Measurements from ENCODE around the gene KLHL30. TPM values are rescaled to one million over a fixed set of nuclear protein-coding genes. Genes with fewer than 3 reads are reported as not detected.

Gene KLHL30
- total RNA-seq, 4 donors from 2014 or later, result 0.65 to 1.9 (median 0.78) TPM

DNA sequence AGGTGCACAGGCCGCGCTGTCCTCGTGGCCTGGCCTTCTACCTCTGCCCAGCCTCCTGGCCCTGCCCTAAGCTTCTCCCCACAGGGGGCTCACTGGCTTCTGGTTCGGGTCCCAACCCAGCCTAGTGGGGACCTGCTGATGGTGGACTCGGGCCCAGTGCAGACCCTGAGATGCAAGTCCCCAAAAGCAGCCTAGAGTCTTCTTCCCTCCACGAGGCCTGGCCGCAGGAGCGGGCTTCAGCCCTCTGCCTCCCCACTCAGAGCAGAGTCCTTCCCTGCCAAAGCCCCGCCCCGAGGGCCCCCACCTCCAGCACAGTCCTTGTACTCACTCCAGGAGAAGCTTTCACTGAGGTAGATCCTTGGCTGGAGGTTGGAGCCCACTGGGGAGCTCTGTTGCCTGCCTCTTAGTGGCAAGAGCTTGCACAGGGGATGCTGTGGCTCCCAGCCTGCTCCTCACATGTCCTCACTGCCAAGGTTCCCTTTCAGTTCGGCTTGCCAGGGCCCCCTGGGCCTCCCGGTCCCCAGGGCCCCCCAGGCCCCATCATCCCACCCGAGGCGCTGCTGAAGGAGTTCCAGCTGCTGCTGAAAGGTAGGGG is 23.9 kb downstream of the KLHL30 start:
- TF ChIP-seq, protein P1, sequence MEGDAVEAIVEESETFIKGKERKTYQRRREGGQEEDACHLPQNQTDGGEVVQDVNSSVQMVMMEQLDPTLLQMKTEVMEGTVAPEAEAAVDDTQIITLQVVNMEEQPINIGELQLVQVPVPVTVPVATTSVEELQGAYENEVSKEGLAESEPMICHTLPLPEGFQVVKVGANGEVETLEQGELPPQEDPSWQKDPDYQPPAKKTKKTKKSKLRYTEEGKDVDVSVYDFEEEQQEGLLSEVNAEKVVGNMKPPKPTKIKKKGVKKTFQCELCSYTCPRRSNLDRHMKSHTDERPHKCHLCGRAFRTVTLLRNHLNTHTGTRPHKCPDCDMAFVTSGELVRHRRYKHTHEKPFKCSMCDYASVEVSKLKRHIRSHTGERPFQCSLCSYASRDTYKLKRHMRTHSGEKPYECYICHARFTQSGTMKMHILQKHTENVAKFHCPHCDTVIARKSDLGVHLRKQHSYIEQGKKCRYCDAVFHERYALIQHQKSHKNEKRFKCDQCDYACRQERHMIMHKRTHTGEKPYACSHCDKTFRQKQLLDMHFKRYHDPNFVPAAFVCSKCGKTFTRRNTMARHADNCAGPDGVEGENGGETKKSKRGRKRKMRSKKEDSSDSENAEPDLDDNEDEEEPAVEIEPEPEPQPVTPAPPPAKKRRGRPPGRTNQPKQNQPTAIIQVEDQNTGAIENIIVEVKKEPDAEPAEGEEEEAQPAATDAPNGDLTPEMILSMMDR (IDR thresholded peaks at IDR 0.05; ENCODE audit: low read depth), result no peak

DNA sequence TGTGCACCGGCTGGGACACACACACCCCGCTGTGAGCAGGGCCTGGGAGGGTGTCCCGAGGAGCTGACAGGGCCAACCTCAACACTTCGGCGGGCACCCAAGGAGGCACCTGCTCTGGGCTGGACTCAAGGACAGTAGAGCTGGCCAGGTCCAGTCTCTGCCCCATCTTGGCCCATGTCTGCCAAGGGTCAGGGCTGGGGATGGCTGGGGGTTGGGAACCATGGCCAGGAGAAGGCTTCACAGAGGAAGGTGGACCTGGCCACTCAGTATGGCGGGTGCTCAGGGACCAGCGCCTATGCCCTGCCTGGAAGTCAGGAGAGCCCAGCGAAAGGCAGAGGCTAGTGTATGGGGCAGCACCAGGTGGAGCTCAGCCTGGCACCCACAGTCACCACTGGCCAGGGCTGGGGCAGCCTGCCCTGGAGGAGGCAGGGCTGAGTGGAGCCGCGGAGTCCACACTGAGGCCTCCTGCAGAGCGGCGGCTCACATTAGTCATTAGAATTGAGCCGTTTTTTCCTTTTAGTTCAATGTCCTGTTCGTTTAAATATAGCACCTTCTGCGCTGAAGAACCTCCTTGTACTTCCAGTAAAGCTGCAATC is 24.5 kb downstream of the KLHL30 start:
- TF ChIP-seq, protein P1 (IDR thresholded peaks at IDR 0.05; ENCODE audit: low read depth), result no peak

DNA sequence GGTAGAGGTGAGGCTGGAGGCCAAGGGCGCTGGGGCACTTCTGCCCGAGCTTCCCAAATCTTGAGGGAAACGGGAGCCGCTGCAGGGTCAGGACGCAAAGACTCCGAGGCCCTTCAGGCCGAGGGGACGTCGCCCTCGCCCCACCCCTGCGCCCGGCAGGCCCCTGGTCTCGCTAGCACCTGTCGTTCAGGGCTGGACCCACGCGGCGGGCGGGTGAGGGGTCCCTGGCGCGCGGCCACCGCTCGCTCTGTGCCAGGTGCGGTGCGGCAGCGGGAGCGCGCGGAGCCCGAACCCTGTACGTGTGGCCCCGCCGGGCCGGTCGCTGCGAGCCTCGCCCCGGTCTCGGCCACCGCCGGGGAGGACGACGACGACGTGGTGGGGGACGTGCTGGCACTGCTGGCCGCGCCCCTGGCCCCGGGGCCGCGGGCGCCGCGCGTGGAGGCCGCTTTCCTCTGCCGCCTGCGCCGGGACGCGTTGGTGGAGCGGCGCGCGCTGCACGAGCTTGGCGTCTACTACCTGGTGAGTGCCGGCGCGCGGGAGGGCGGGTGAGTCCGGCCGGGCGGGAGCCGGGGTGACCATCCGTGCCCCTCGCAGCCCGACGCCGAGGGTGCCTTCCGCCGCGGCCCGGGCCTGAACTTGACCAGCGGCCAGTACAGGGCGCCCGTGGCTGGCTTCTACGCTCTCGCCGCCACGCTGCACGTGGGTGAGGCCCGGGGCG is 25.2 kb downstream of the KLHL30 start:
- TF ChIP-seq, protein P1 (IDR thresholded peaks at IDR 0.05; ENCODE audit: low read depth), result no peak

DNA sequence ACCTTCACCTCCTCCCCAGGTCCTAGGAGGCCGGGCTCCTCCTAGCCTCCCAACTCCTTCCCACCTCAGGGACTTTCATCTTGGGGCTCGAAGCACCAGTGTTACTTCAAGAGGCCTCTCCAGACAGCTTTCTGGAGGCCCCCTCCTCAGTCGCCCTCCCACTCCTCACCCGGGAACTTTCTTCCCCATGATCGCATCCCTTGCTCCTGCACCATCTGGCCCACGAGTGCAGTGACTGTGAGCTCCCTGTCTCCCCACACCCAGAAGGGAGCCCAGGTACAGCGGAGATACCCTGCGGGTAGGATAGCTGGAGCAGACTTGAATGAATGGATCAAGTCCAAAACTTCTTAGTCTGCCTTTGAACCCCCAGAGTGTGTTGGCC is 26.4 kb downstream of the KLHL30 start:
- TF ChIP-seq, protein P1 (IDR thresholded peaks at IDR 0.05; ENCODE audit: low read depth), result no peak

DNA sequence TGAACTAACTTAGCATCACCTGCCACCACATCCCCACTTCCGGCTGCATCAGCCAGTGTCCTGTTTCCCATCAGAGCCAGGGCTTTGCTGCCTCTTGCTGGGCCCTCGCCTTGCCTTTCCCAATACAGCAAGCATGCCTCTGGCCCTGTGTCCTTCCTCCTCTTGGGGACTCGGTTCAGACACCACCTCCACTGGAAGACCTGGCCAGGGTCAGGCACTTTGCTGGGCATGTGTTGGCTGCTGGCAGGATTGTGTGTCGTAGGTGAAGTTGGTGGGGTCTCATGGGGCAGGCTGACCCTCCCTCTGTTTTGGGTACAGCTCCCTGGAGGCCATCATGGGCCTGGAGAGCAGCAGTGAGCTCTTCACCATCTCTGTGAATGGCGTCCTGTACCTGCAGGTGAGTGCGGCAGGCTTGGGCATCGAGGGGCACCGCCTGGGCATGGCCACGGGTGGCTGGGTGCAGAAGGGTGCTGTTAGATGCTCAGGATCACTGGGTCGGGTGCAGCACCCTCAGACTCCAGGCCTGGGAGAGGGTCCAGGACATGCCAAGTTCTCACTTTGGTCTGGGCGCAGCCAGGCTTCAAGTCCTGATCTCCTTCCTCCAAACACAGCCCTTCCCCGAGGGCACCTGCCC is 26.9 kb downstream of the KLHL30 start:
- TF ChIP-seq, protein P1 (IDR thresholded peaks at IDR 0.05; ENCODE audit: low read depth), result no peak

DNA sequence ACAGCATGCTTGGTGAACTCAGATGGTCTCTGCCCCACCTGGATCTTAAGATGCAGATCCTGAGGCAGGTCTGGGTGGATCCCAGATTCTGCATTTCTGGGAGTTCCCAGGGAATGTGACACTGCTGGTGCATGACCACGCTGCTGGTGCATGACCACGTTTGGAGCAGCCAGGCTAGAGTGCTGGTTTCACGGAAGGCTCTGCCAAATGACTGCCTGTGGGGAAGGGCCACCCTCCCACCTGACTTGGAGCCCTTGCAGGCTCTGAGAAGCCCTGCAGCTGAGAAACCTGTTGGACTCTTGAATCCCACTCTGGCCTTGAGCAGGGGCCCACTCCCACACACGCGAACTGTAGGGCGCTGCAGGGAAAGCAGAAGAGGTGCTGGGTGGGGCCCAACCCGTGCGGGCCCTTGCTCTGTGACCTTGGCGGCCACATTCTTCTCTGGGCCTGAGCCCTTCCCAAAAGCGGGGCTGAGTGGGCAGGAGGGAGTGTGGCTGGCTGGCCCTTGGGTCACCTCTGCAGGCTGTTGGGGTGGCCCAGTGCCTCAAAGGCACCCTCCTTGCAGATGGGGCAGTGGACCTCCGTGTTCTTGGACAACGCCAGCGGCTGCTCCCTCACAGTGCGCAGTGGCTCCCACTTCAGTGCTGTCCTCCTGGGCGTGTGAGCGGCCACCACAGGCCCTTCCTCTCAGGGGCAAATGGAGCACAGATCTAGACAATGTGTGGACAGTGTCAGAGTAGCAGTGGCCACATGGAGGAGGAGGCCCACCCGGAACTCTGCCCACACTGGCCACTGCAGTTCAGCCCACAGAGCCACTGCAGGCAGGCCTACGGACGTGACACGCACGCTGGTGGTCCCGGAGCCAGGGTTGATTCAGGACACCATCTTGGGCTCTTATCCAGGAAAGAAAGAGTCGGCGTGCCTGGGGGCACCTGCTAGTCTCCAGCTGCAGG is 28.2 kb downstream of the KLHL30 start:
- TF ChIP-seq, protein P1 (IDR thresholded peaks at IDR 0.05; ENCODE audit: low read depth), result no peak
